Nephron progenitor cell (in vitro differentiated cells): ENCODE results near the gene UBE2G2.

Experiments used
- DNase-seq: peaks from one replicate; pipeline ENCODE4 v3.0.0; 2021
- H3K27ac Mint-ChIP-seq: 2 replicates; pipeline ENCODE4 v1.8.0; 2021; ENCODE audit warnings: mild to moderate bottlenecking, moderate library complexity, mixed read lengths
- H3K27me3 Mint-ChIP-seq: 2 replicates; pipeline ENCODE4 v1.8.0; 2021; ENCODE audit warnings: mild to moderate bottlenecking, low read depth, mixed read lengths; ENCODE audit not compliant: poor library complexity
- H3K36me3 Mint-ChIP-seq: 2 replicates; pipeline ENCODE4 v1.8.0; 2021; ENCODE audit warnings: low read depth, mixed read lengths
- H3K4me1 Mint-ChIP-seq: 2 replicates; pipeline ENCODE4 v1.8.0; 2021; ENCODE audit warnings: mixed read lengths
- H3K4me3 Mint-ChIP-seq: 2 replicates; pipeline ENCODE4 v1.8.0; 2021; ENCODE audit warnings: mild to moderate bottlenecking, moderate library complexity, mixed read lengths
- H3K9me3 Mint-ChIP-seq: 2 replicates; pipeline ENCODE4 v1.8.0; 2021; ENCODE audit warnings: mild to moderate bottlenecking, moderate library complexity, mixed read lengths
- CTCF ChIP-seq: fragments of 200-600 bp; sonication (generic); IDR thresholded peaks from 2 replicates; pipeline ENCODE4 v1.5.0; 2021; ENCODE audit warnings: antibody characterized with exemption

UBE2G2 gene

DNA sequence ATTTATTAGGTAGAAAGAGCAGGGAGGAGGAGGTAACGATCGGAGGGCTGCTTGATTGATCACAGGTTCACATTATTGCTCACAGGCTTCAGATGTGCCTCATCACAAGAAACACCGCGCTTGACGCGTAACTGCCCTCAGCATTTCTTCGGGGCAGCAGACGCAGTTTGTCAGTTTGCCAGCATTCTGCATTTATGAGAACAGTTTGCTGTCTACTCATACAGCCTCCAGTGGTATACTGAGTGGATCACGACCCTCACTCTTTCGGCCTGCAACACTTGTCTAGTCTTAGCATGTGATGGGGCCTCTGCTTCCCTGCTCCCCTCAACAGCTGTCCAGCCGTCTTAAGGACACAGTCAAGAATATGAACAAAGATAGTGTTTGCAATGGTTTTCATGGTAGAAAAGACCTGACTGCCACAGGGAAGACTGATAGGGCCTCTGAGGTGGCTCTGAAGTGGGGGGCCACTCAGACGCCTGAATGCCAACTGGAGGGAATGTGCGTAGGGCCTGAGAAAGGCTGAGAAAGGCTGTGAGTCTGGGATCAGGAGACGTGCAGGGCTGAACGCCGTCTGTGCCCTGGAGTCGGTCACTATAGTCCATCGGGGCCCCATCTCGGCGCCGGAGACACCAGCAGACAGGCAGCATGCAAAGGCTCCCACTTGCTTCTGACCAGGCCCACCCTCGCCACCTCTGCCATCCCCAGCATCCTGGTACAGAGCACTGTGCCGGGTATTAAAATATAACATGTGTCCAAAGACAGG is 45.0 kb downstream of the UBE2G2 start:
- no peak for DNase-seq
- peaks cover 22% of the 10 kb centered on the region for H3K9me3 Mint-ChIP-seq
- H3K27ac Mint-ChIP-seq: no peak overlapping the region
- no peak for TF ChIP-seq CTCF
- no peak overlapping the region for H3K4me3 Mint-ChIP-seq
- peaks cover 18% of the 10 kb centered on the region for H3K27me3 Mint-ChIP-seq
- H3K4me1 Mint-ChIP-seq: peaks cover 23% of the 10 kb centered on the region
- peaks cover 10% of the 10 kb centered on the region for H3K36me3 Mint-ChIP-seq

DNA sequence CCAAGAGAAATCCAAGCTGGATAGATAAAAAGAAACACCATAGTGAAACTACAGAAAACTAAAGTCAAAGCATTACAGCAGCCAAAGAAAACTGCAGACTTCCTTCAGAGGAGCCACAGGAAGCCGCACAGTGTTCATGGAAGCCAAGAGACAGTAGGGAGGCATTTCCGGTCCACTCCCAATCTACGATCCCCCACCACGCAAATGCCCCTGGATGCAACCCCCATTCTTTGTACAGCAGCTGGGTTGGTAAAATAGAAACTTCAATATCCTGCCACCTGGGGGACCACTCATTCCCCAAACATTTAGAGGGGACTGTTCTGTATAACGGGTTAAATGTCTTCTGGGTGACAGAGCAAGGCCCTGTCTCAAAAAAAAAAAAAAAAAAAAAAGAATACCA is 46.4 kb downstream of the UBE2G2 start:
- no peak for DNase-seq
- Mint-ChIP-seq H3K4me1 (peaks cover 20% of the 10 kb centered on the region), H3K36me3 (peaks cover 10% of the 10 kb centered on the region), H3K9me3 (peaks cover 22% of the 10 kb centered on the region), H3K4me3 (no peak overlapping the region), H3K27me3 (peaks cover 24% of the 10 kb centered on the region), H3K27ac (no peak overlapping the region)
- TF ChIP-seq CTCF: no peak

DNA sequence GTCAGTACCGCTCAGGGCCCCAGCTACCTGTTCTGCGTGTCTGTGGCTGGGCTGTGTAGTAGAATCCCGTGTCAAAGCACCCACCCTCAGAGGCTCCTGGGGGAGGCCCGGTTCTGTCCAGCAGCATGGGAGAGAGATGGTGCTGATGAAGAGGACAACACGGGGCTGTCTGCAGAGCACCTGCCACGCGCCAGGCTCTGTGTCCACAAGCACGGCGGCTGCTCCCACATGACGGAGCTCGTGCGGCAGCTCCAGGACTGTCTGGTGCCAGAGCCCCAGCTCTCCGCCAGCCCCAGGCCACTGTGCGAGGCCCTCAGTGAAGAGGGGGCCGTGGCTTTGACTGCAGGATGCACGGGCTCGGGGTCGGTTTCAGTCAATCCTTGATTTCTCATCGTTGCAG is 48.3 kb downstream of the UBE2G2 start:
- Mint-ChIP-seq H3K27ac (no peak overlapping the region), H3K4me1 (peaks cover 30% of the 10 kb centered on the region), H3K9me3 (peaks cover 22% of the 10 kb centered on the region), H3K27me3 (peaks cover 24% of the 10 kb centered on the region), H3K4me3 (no peak overlapping the region), H3K36me3 (peaks cover 10% of the 10 kb centered on the region)
- TF ChIP-seq CTCF: no peak
- no peak for DNase-seq

DNA sequence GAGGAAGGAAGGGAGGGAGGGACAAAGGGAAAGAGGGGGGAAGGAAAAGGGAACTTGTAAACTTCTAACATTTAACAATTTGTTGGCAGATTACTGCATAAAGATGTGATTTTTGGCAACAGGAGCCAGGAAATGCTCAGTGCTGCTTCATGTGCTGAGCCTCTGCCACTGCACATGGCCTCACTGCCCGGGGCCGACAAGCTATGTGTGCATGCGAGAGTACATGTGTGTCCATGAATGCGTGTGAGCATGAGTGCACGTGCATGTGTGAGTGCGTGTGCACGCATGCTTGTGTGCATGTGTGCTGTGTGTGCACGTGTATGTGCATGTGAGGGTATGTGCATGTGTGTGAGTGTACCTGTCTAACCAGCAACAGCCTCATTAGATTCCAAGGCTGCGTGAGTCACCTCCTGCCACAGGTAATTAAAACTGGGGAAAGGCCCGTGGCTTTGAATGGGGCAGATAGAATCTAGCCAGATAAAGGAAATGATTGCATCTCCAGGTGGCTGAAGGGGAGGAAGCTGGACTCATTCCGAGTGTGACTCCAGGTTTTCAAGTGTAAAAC is 48.9 kb downstream of the UBE2G2 start:
- DNase-seq: no peak
- Mint-ChIP-seq H3K9me3 (peaks cover 22% of the 10 kb centered on the region), H3K4me1 (peaks cover 36% of the 10 kb centered on the region), H3K27ac (no peak overlapping the region), H3K27me3 (peaks cover 24% of the 10 kb centered on the region), H3K4me3 (no peak overlapping the region), H3K36me3 (peaks cover 10% of the 10 kb centered on the region)
- no peak for TF ChIP-seq CTCF

DNA sequence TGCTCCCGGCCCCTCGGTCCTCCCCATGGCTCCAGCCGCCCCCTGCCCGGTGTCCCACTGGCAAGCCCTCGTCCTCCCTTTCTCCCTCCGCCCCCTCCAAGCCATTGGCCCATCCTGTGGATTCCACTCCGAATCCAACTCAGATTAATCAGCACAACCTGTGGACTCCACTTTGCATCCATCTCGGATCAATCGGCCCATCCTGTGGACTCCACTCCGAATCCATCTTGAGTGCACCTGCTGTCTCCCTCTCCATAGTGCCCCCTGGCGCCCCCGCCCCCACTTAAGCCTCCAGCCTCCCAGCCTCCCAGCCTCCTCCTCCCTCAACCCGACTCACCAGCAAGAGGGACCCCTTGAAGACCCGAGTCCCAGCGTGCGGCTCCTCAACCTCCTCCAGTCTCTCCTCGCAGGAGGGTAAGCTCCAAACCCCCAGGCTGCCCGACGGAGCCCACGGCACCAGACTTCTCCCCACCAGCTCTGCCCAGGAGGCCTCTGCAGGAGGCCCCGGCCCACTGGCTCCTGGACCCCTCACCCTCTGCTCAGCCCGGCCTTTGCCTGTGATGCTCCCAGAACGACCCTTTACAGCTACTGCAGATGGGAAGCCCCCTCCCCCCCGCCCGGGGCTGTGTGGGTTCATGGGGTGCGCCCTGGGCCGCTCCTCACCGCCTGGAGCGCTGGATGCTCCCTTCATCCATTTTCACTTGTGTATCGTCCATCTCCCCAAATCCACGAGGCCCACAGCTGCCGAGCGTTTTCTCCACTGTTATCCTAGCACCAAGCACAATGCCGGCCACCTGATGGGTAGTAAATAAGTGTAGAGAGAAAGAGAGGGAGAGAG is 49.6 kb downstream of the UBE2G2 start:
- Mint-ChIP-seq H3K9me3 (peaks cover 30% of the 10 kb centered on the region), H3K27ac (no peak overlapping the region), H3K4me1 (peaks cover 40% of the 10 kb centered on the region), H3K4me3 (no peak overlapping the region), H3K36me3 (peaks cover 10% of the 10 kb centered on the region), H3K27me3 (peaks cover 24% of the 10 kb centered on the region)
- no peak for DNase-seq
- TF ChIP-seq CTCF: no peak
